Measurements from ENCODE around the gene CADM2.

The CADM2 gene

DNA sequence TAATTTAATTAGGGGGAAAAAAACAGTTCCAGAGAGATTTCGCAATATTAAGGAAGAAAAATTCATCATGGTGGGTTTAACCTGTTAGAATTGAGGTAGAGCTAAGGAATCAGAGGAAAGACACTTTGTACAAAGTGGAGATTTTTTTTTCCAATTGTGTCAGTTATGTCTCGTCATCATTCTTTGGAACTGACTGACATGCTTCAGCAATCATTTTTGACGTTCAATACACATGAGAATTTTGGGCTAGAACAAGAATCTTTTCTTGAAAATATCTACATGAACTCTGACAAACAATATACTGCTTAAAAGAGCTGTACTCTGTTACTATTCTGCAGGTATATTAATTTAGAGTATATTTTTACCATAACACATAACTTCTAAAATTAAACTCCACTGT lies 878.6 kb downstream of the CADM2 start:
- Histone ChIP-seq H3K27me3 (ENCODE audit: insufficient read depth, low read length) (no peaks in the 10 kb centered on the region), H3K9me3 (ENCODE audit: low read length) (no peaks in the 10 kb centered on the region), H3K4me1 (ENCODE audit: insufficient read depth, low read length) (no peaks in the 10 kb centered on the region), H2AFZ (ENCODE audit: low read depth, low read length) (no peak overlapping the region), H3K36me3 (ENCODE audit: insufficient read depth, low read length) (no peaks in the 10 kb centered on the region), H3K4me3 (ENCODE audit: low read length) (no peak overlapping the region)

DNA sequence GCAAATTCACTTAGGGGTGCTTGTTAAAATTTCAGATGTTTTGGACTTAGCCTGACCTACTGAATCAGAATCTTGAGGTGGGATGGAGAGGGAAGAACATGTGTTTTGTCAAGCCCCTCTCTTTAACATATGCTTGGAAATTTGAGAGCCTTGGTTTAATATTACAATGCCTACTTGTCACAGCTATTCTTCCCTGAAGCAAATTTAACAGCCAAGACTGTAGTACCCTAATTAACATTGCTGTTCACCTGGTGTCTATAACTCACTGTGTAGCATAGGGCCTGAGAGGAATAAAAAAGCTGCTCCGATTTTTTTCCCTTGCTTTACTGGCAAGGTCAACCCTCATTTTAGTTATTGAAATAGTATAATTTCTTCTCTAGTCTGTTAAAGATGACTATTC lies 880.1 kb downstream of the CADM2 start:
- Histone ChIP-seq H3K27me3 (ENCODE audit: insufficient read depth, low read length) (no peaks in the 10 kb centered on the region), H3K9me3 (ENCODE audit: low read length) (no peaks in the 10 kb centered on the region), H2AFZ (ENCODE audit: low read depth, low read length) (no peak overlapping the region), H3K4me1 (ENCODE audit: insufficient read depth, low read length) (no peaks in the 10 kb centered on the region), H3K4me3 (ENCODE audit: low read length) (no peak overlapping the region), H3K36me3 (ENCODE audit: insufficient read depth, low read length) (no peaks in the 10 kb centered on the region)

DNA sequence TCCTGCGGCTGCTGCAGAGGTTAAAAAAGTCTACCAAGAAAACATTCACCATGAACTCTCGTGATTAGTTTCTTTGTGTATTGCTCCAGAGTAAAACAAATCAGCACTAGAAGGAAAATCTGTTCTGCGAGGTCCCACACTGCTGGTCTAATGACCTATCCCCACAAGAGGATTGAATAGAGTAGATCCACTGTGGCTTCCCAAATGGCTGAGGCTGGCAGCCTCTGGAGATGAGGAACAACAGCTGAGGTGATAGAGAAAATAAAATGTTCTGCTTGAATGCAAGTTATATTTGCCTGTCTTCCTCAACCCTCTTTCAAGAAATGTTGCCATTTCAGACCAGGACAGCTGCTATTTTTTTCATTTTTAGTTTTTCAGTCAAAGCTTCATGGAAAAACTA lies 883.3 kb downstream of the CADM2 start:
- no peaks in the 10 kb centered on the region for H3K36me3 ChIP-seq (ENCODE audit: insufficient read depth, low read length)

DNA sequence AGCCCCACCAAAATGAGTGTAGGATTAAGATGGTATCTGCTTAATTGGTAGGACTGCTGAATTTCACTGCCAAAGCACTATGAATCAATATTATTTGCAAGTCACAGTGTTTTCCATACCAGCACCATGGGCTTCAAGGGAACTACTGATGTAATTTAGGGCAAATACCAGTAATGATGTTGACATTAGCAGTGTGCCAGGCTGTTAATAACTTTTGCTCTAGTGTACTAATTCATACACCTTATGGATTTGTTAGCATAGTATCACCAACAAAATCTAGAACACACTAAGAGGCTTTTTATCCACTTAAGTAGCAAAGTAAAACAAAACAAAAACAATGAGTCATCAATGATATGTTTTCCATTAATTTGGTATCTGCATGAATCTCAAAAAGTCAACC lies 888.2 kb downstream of the CADM2 start:
- no peaks in the 10 kb centered on the region for H3K4me1 ChIP-seq (ENCODE audit: insufficient read depth, low read length)
- H3K36me3 ChIP-seq (ENCODE audit: insufficient read depth, low read length) = no peaks in the 10 kb centered on the region
- no peak overlapping the region for H3K4me3 ChIP-seq (ENCODE audit: low read length)
- no peak overlapping the region for H2AFZ ChIP-seq (ENCODE audit: low read depth, low read length)
- no peaks in the 10 kb centered on the region for H3K9me3 ChIP-seq (ENCODE audit: low read length)
- no peaks in the 10 kb centered on the region for H3K27me3 ChIP-seq (ENCODE audit: insufficient read depth, low read length)

More for the DNA sequence above, 883.3 kb downstream of the CADM2 start:
- no peak overlapping the region for H2AFZ ChIP-seq (ENCODE audit: low read depth, low read length)
- H3K4me1 ChIP-seq (ENCODE audit: insufficient read depth, low read length) = no peaks in the 10 kb centered on the region
- no peaks in the 10 kb centered on the region for H3K9me3 ChIP-seq (ENCODE audit: low read length)
- H3K27me3 ChIP-seq (ENCODE audit: insufficient read depth, low read length) = no peaks in the 10 kb centered on the region
- H3K4me3 ChIP-seq (ENCODE audit: low read length) = no peak overlapping the region

DNA sequence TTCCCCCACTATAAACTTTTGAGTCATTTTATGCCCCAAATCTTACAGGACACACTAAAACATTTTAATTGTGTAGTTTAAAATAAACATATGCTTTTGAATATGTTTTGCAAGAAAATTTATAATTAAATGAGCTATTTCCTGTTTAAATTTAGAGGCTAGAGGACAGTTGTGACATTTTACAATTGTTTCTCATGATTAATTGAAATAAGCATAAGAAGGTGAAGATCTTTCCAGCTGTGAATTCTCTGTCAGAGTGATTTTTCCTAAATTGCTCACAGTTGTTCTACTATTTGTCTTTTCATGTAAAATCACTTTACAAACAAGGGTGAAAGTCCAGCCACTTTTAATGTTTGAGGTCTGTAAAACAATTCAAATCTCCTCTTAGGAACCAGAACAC lies 892.3 kb downstream of the CADM2 start:
- H3K4me3 ChIP-seq (ENCODE audit: low read length) = no peak overlapping the region
- H3K4me1 ChIP-seq (ENCODE audit: insufficient read depth, low read length) = no peaks in the 10 kb centered on the region
- H3K27me3 ChIP-seq (ENCODE audit: insufficient read depth, low read length) = no peaks in the 10 kb centered on the region
- H3K36me3 ChIP-seq (ENCODE audit: insufficient read depth, low read length) = no peaks in the 10 kb centered on the region
- no peaks in the 10 kb centered on the region for H3K9me3 ChIP-seq (ENCODE audit: low read length)
- H2AFZ ChIP-seq (ENCODE audit: low read depth, low read length) = no peak overlapping the region

DNA sequence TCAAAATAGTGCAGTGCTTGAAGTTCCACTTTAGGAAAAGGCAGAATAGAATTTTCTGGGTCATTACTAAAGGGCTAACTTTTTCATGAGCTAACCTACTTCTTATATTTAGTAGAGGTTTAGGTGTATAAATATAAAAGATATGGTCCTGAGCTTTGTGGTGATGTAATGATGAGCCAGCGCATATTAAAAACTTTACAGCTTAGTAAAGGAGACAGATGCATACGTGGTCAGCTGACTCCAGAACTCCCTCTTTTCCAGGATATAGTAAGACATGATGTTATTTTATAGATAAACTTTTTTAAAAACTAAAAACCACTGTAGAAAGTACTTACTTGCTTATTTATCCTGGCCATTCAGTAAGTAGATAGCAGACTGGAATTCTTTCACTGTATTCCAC lies 895.0 kb downstream of the CADM2 start:
- H3K9me3 ChIP-seq (ENCODE audit: low read length) = no peaks in the 10 kb centered on the region
- H2AFZ ChIP-seq (ENCODE audit: low read depth, low read length) = no peak overlapping the region
- no peaks in the 10 kb centered on the region for H3K27me3 ChIP-seq (ENCODE audit: insufficient read depth, low read length)
- H3K36me3 ChIP-seq (ENCODE audit: insufficient read depth, low read length) = no peaks in the 10 kb centered on the region
- no peak overlapping the region for H3K4me3 ChIP-seq (ENCODE audit: low read length)
- no peaks in the 10 kb centered on the region for H3K4me1 ChIP-seq (ENCODE audit: insufficient read depth, low read length)

DNA sequence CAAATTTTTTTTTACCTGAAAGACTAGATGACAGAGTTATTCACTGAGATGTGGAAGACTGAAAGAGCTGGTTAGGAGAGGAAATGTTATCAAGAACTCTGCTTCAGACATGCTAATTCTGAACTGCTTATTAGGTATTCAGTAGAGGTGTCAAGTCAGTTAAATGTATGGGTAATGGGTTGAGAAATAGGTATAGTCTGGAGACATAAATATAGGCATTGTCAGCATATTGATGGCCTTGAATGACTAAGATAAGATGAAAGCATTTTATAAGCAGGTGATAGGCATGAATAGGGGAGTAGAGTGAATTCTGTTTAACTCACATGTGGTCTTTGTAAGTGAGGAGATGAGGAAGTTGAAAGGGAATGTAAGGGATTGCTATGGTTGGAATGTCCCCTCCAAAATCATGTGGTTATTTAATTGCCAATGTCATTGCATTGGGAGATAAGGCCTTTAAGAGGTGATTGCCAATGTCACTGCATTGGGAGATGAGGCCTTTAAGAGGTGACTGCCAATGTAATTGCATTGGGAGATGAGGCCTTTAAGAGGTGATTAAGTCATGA lies 904.2 kb downstream of the CADM2 start:
- H3K27me3 ChIP-seq (ENCODE audit: insufficient read depth, low read length) = no peaks in the 10 kb centered on the region
- H3K36me3 ChIP-seq (ENCODE audit: insufficient read depth, low read length) = no peaks in the 10 kb centered on the region
- H3K4me3 ChIP-seq (ENCODE audit: low read length) = no peak overlapping the region
- H3K4me1 ChIP-seq (ENCODE audit: insufficient read depth, low read length) = no peaks in the 10 kb centered on the region
- H2AFZ ChIP-seq (ENCODE audit: low read depth, low read length) = no peak overlapping the region
- H3K9me3 ChIP-seq (ENCODE audit: low read length) = no peaks in the 10 kb centered on the region

DNA sequence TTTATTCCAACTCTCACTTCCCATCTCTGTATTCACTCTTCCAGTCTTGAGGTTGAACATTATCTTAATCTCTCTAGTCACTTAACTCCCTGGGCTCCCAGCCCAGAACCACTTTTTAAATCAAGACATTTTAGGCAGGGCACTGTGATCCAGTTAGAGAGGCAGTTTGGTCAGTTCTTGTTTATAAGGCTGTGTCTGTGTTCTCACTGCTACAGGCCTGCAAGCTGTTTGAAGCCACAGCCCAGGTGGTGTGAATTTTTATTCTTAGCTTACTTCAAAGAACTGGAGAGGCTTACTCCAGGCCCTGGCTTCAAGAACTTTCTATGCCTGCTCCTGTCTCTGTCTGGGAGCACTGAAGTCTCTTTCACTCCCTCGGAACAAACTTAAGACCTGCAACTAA lies 906.1 kb downstream of the CADM2 start:
- no peaks in the 10 kb centered on the region for H3K4me1 ChIP-seq (ENCODE audit: insufficient read depth, low read length)
- H3K27me3 ChIP-seq (ENCODE audit: insufficient read depth, low read length) = no peaks in the 10 kb centered on the region
- H2AFZ ChIP-seq (ENCODE audit: low read depth, low read length) = no peak overlapping the region
- H3K4me3 ChIP-seq (ENCODE audit: low read length) = no peak overlapping the region
- no peaks in the 10 kb centered on the region for H3K9me3 ChIP-seq (ENCODE audit: low read length)
- no peaks in the 10 kb centered on the region for H3K36me3 ChIP-seq (ENCODE audit: insufficient read depth, low read length)

DNA sequence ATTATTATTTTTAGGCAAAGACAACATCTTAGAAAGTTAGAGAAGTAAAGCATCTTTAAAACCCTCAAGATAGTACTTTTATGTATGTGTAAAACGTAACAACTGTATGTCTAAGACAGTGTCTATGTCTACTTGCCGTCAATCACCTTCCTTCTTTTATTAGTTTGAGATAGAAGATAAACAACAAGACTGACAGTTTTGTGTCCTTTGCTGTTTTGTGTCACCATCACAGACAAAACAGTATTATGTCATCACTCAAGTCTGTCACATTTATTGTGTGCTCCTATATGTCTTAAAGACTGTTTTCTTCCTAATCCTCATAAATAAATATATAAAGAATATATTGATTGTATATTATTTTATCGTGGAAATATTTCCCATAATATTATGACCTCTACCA lies 908.3 kb downstream of the CADM2 start:
- H3K4me3 ChIP-seq (ENCODE audit: low read length) = no peak overlapping the region
- no peaks in the 10 kb centered on the region for H3K4me1 ChIP-seq (ENCODE audit: insufficient read depth, low read length)
- H2AFZ ChIP-seq (ENCODE audit: low read depth, low read length) = no peak overlapping the region
- no peaks in the 10 kb centered on the region for H3K36me3 ChIP-seq (ENCODE audit: insufficient read depth, low read length)
- H3K27me3 ChIP-seq (ENCODE audit: insufficient read depth, low read length) = no peaks in the 10 kb centered on the region
- no peaks in the 10 kb centered on the region for H3K9me3 ChIP-seq (ENCODE audit: low read length)

DNA sequence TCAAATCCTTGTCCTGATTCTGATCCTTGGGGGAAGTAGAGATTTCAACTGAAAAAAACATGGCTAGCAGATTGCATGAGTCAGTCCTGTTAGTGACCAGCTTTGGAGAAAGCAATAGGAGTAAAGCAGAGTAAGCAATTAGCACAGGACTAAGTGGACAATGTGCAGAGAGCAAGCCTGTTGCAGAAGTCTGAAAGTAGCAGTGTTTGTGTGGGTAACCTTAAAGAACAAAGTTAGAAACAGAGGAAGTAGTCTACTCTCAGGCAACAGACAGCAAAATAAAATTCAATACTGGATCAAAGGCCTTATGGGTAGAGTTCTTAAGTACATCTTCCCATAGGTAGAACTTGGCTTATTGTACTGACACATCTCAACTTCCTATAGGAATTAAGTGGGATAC lies 916.8 kb downstream of the CADM2 start:
- no peaks in the 10 kb centered on the region for H3K27me3 ChIP-seq (ENCODE audit: insufficient read depth, low read length)
- no peak overlapping the region for H2AFZ ChIP-seq (ENCODE audit: low read depth, low read length)
- no peaks in the 10 kb centered on the region for H3K4me1 ChIP-seq (ENCODE audit: insufficient read depth, low read length)
- H3K36me3 ChIP-seq (ENCODE audit: insufficient read depth, low read length) = no peaks in the 10 kb centered on the region
- no peak overlapping the region for H3K4me3 ChIP-seq (ENCODE audit: low read length)
- H3K9me3 ChIP-seq (ENCODE audit: low read length) = no peaks in the 10 kb centered on the region

DNA sequence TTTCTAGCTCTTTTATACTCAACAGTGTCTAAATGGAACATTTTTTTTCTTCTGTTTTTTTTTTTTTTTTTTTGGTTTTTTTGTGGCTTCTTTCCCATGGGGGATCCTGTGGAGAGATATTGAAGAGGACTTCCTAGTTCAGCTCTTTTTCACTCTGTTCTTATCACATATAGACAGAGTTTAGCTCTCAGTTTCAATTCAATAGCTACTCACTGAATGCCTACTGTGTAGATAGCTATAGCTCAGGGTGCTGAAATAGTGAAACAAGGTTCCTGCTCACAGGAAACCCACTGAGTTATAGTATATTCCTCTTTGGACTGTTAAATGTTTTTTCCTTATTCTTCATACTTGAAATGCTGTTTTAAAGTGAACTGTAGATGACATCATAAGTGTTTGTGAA lies 918.8 kb downstream of the CADM2 start:
- no peaks in the 10 kb centered on the region for H3K36me3 ChIP-seq (ENCODE audit: insufficient read depth, low read length)
- no peaks in the 10 kb centered on the region for H3K4me1 ChIP-seq (ENCODE audit: insufficient read depth, low read length)
- no peaks in the 10 kb centered on the region for H3K27me3 ChIP-seq (ENCODE audit: insufficient read depth, low read length)
- H2AFZ ChIP-seq (ENCODE audit: low read depth, low read length) = no peak overlapping the region
- no peaks in the 10 kb centered on the region for H3K9me3 ChIP-seq (ENCODE audit: low read length)
- no peak overlapping the region for H3K4me3 ChIP-seq (ENCODE audit: low read length)

DNA sequence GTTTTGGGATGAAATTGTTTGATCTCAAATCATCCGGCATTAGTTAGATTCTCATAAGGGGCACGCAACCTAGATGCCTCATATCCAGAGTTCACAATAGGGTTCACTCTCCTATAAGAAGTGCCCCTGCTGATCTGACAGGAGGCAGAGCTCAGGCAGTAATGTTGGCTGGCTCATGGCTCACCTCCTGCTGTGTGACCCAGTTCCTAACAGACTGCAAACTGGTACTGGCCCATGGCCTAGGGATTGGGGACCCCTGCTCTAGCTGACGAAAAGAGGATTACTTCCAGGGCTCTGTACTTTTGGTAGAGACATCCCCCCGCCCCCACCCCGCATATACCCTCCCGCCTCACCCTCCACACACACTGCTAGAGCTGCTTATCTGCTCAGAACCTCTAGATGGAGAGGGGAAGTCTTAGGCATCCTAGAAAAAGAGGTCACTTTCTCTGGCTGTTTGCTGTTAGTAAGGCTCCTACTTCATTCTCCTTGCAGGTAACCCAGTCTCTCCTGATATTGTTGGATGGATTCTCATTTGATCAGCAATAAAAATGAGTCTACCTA lies 923.1 kb downstream of the CADM2 start:
- Histone ChIP-seq H3K27me3 (ENCODE audit: insufficient read depth, low read length) (no peaks in the 10 kb centered on the region), H3K9me3 (ENCODE audit: low read length) (no peaks in the 10 kb centered on the region), H3K36me3 (ENCODE audit: insufficient read depth, low read length) (no peaks in the 10 kb centered on the region), H3K4me3 (ENCODE audit: low read length) (no peak overlapping the region), H2AFZ (ENCODE audit: low read depth, low read length) (no peak overlapping the region), H3K4me1 (ENCODE audit: insufficient read depth, low read length) (no peaks in the 10 kb centered on the region)

DNA sequence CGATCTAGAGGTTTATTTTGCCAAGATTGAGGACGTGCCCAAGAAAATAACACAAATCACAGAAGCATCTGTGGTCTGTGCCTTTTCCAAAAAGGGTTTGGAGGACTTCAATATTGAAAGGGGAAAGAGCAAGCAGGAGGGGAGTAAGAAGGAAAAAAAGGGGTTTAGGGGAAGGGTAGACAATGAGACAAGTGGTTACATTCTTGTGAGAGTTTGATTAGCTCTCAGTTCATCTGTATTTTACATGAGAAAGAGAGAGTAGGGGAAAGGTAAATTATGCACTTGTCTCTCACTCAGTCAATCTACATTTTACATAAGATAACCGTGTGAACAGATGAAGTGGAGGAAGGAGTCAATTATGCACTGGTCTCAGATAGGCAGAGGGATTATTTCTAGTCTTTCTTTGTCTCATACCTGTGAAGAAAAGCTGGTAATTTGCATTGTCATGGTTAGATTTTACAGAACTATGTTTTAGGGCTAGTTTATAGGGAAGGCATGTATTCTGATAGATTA lies 931.3 kb downstream of the CADM2 start:
- Histone ChIP-seq H3K27me3 (ENCODE audit: insufficient read depth, low read length) (no peaks in the 10 kb centered on the region), H3K4me3 (ENCODE audit: low read length) (no peak overlapping the region), H2AFZ (ENCODE audit: low read depth, low read length) (no peak overlapping the region), H3K4me1 (ENCODE audit: insufficient read depth, low read length) (no peaks in the 10 kb centered on the region), H3K36me3 (ENCODE audit: insufficient read depth, low read length) (no peaks in the 10 kb centered on the region), H3K9me3 (ENCODE audit: low read length) (no peaks in the 10 kb centered on the region)

DNA sequence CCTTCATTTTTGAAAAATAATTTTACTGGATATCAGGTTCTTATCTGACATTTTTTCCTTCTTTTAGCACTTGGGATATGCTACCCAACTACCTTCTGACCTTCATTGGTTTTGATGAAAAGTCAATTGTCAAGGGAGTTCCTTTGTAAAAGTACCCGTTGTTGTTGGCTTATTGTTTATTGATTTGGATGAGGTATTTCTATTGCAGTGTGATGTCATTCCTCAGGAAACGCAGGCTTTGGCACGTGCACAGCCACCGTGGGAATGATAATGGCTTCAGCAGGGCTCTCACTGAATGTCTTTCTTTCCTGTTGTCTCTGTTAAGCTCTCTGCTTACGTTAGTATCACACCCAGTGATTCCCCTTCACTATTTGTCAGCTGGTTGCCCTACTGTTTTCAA lies 944.6 kb downstream of the CADM2 start:
- Histone ChIP-seq H3K4me1 (ENCODE audit: insufficient read depth, low read length) (no peaks in the 10 kb centered on the region), H3K9me3 (ENCODE audit: low read length) (no peaks in the 10 kb centered on the region), H3K27me3 (ENCODE audit: insufficient read depth, low read length) (no peaks in the 10 kb centered on the region), H2AFZ (ENCODE audit: low read depth, low read length) (no peak overlapping the region), H3K36me3 (ENCODE audit: insufficient read depth, low read length) (no peaks in the 10 kb centered on the region), H3K4me3 (ENCODE audit: low read length) (no peak overlapping the region)
